ENCODE results near the gene MAD2L1BP.

The MAD2L1BP gene

GRCh38 chr6:43606019-43606418, 29.6 kb upstream of the MAD2L1BP start:
- Histone ChIP-seq H3K9me3 (no peaks in the 10 kb centered on the region), H3K4me3 (ENCODE audit: low read depth in 1 of 2, low read length in 1 of 2) (no peak overlapping the region), H3K36me3 (peaks cover 62% of the 10 kb centered on the region), H3K27me3 (no peaks in the 10 kb centered on the region), H3K27ac (no peak overlapping the region), H3K4me1 (ENCODE audit: control insufficient read depth in 1 of 2, insufficient read depth in 1 of 2, low read depth in 1 of 2, low read length in 1 of 2) (peaks cover 0 to 3% of the 10 kb centered on the region in 2 experiments)
- no peak for TF ChIP-seq CTCF (IDR thresholded peaks at IDR 0.05)

GRCh38 chr6:43608310-43608763, 27.3 kb upstream of the MAD2L1BP start:
- H3K9me3 ChIP-seq: no peaks in the 10 kb centered on the region
- no peak overlapping the region for H3K4me3 ChIP-seq (ENCODE audit: low read depth in 1 of 2, low read length in 1 of 2)
- peaks cover 54% of the 10 kb centered on the region for H3K36me3 ChIP-seq
- H3K27me3 ChIP-seq: no peaks in the 10 kb centered on the region
- no peak overlapping the region for H3K27ac ChIP-seq
- peaks cover 0 to 3% of the 10 kb centered on the region in 2 experiments for H3K4me1 ChIP-seq (ENCODE audit: control insufficient read depth in 1 of 2, insufficient read depth in 1 of 2, low read depth in 1 of 2, low read length in 1 of 2)
- peak; percentile 67 for TF ChIP-seq CTCF (IDR thresholded peaks at IDR 0.05)

GRCh38 chr6:43608807-43609206, 26.8 kb upstream of the MAD2L1BP start:
- Histone ChIP-seq H3K27ac (no peak overlapping the region), H3K9me3 (no peaks in the 10 kb centered on the region), H3K27me3 (no peaks in the 10 kb centered on the region), H3K4me1 (ENCODE audit: control insufficient read depth in 1 of 2, insufficient read depth in 1 of 2, low read depth in 1 of 2, low read length in 1 of 2) (peaks cover 0 to 3% of the 10 kb centered on the region in 2 experiments), H3K4me3 (ENCODE audit: low read depth in 1 of 2, low read length in 1 of 2) (no peak overlapping the region), H3K36me3 (peaks cover 54% of the 10 kb centered on the region)
- TF ChIP-seq CTCF (IDR thresholded peaks at IDR 0.05): no peak

DNA sequence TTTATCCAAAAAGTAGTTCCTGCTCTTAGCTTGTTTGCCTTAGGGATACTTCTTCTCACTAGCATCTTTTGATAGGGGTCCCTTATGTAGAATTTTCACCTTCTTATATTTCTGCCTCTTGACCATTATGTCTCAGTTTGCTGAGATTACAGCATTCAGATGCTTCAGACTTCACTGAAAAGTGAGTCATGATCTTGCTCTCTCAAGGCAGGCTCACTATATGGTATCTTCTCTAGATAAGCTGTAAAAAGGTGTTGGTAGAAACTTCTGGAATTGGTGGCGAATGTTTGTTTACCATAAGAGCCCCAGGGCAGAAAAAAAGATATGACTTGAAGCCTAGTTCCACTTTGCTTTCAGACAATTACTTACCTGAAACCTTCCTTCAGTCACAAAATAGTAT, 26.2 kb upstream of the MAD2L1BP start:
- TF ChIP-seq CTCF (IDR thresholded peaks at IDR 0.05): no peak
- Histone ChIP-seq H3K27ac (no peak overlapping the region), H3K27me3 (no peaks in the 10 kb centered on the region), H3K36me3 (peaks cover 54% of the 10 kb centered on the region), H3K9me3 (no peaks in the 10 kb centered on the region), H3K4me1 (ENCODE audit: control insufficient read depth in 1 of 2, insufficient read depth in 1 of 2, low read depth in 1 of 2, low read length in 1 of 2) (peaks cover 0 to 3% of the 10 kb centered on the region in 2 experiments), H3K4me3 (ENCODE audit: low read depth in 1 of 2, low read length in 1 of 2) (no peak overlapping the region)

GRCh38 chr6:43610431-43610830, 25.2 kb upstream of the MAD2L1BP start:
- H3K27me3 ChIP-seq: no peaks in the 10 kb centered on the region
- TF ChIP-seq CTCF (IDR thresholded peaks at IDR 0.05): no peak
- peaks cover 51% of the 10 kb centered on the region for H3K36me3 ChIP-seq
- no peak overlapping the region for H3K27ac ChIP-seq
- no peaks in the 10 kb centered on the region for H3K9me3 ChIP-seq
- no peak overlapping the region for H3K4me3 ChIP-seq (ENCODE audit: low read depth in 1 of 2, low read length in 1 of 2)
- H3K4me1 ChIP-seq (ENCODE audit: control insufficient read depth in 1 of 2, insufficient read depth in 1 of 2, low read depth in 1 of 2, low read length in 1 of 2): peaks cover 0 to 3% of the 10 kb centered on the region in 2 experiments
